GM21526 (cell line): Measurements from ENCODE around the gene SYT15B.
"Not testable (repeated sequence)": the region's sequence is repeated elsewhere in the genome, so short reads cannot be mapped to it uniquely, and the experiment has no call there.

Experiments used
- ATAC-seq: cut with Tn5 transposase; IDR thresholded peaks from one replicate; pipeline ENCODE4 v1.9.1; 2021; ENCODE audit warnings: moderate library complexity; ENCODE audit not compliant: unreplicated experiment, low FRiP score

The SYT15B gene

GRCh38 chr10:47730911-47731310, 32.5 kb downstream of the SYT15B start:
- not testable (repeated sequence) for ATAC-seq

GRCh38 chr10:47725740-47726139, 37.7 kb downstream of the SYT15B start:
- ATAC-seq = not testable (repeated sequence)

GRCh38 chr10:47725047-47725446, 38.3 kb downstream of the SYT15B start:
- not testable (repeated sequence) for ATAC-seq

- ATAC-seq = not testable (repeated sequence)
Measured at GRCh38 chr10:47724119-47724518, 39.3 kb downstream of the SYT15B start.

GRCh38 chr10:47723362-47723761, 40.0 kb downstream of the SYT15B start:
- ATAC-seq = not testable (repeated sequence)

- not testable (repeated sequence) for ATAC-seq
Measured at GRCh38 chr10:47717011-47717769, 46.2 kb downstream of the SYT15B start.
